Measurements from ENCODE around the gene GALNT12. TPM values are rescaled to one million over a fixed set of nuclear protein-coding genes. Genes with fewer than 3 reads are reported as not detected.

Gene GALNT12
- total and polyA plus RNA-seq, 2 donors: 6.7 to 7.3 TPM

- no peaks in the 10 kb centered on the region for H3K27me3 ChIP-seq (ENCODE audit: control insufficient read depth in 2 of 2, insufficient read depth in 1 of 2, low read length in 1 of 2)
- no peak for DNase-seq (ENCODE audit: low read depth in 6 of 9, low spot score in 9 of 9)
- H3K4me3 ChIP-seq (ENCODE audit: low read length in 2 of 2): no peak overlapping the region
- H3K9me3 ChIP-seq (ENCODE audit: control insufficient read depth in 2 of 2, insufficient read depth in 1 of 2, low read length in 1 of 2): no peaks in the 10 kb centered on the region
- WGBS: 98% methylated on average over 3 of the region's 3 CpGs
- no peaks in the 10 kb centered on the region for H3K4me1 ChIP-seq (ENCODE audit: control insufficient read depth in 2 of 2, insufficient read depth in 2 of 2, low read length in 2 of 2)
- H3K36me3 ChIP-seq (ENCODE audit: control insufficient read depth in 2 of 2, insufficient read depth in 2 of 2, low read length in 1 of 2): no peaks in the 10 kb centered on the region
- no peak overlapping the region for H3K27ac ChIP-seq (ENCODE audit: low read depth in 1 of 2, low read length in 1 of 2)
Observed at GRCh38 chr9:98819231-98819630, 11.8 kb downstream of the GALNT12 start.

GRCh38 chr9:98821831-98822230 is 14.4 kb downstream of the GALNT12 start:
- 98% methylated on average over 2 of the region's 2 CpGs for WGBS
- no peaks in the 10 kb centered on the region for H3K4me1 ChIP-seq (ENCODE audit: control insufficient read depth in 2 of 2, insufficient read depth in 2 of 2, low read length in 2 of 2)
- no peaks in the 10 kb centered on the region for H3K36me3 ChIP-seq (ENCODE audit: control insufficient read depth in 2 of 2, insufficient read depth in 2 of 2, low read length in 1 of 2)
- no peak overlapping the region for H3K4me3 ChIP-seq (ENCODE audit: low read length in 2 of 2)
- H3K9me3 ChIP-seq (ENCODE audit: control insufficient read depth in 2 of 2, insufficient read depth in 1 of 2, low read length in 1 of 2): no peaks in the 10 kb centered on the region
- H3K27ac ChIP-seq (ENCODE audit: low read depth in 1 of 2, low read length in 1 of 2): no peak overlapping the region
- DNase-seq (ENCODE audit: low read depth in 6 of 9, low spot score in 9 of 9): no peak
- no peaks in the 10 kb centered on the region for H3K27me3 ChIP-seq (ENCODE audit: control insufficient read depth in 2 of 2, insufficient read depth in 1 of 2, low read length in 1 of 2)

- no peaks in the 10 kb centered on the region for H3K4me1 ChIP-seq (ENCODE audit: control insufficient read depth in 2 of 2, insufficient read depth in 2 of 2, low read length in 2 of 2)
- no peak for DNase-seq (ENCODE audit: low read depth in 6 of 9, low spot score in 9 of 9)
- WGBS: 94% methylated on average over 6 of the region's 6 CpGs
- no peaks in the 10 kb centered on the region for H3K27me3 ChIP-seq (ENCODE audit: control insufficient read depth in 2 of 2, insufficient read depth in 1 of 2, low read length in 1 of 2)
- no peaks in the 10 kb centered on the region for H3K36me3 ChIP-seq (ENCODE audit: control insufficient read depth in 2 of 2, insufficient read depth in 2 of 2, low read length in 1 of 2)
- H3K9me3 ChIP-seq (ENCODE audit: control insufficient read depth in 2 of 2, insufficient read depth in 1 of 2, low read length in 1 of 2): no peaks in the 10 kb centered on the region
- H3K4me3 ChIP-seq (ENCODE audit: low read length in 2 of 2): no peak overlapping the region
- no peak overlapping the region for H3K27ac ChIP-seq (ENCODE audit: low read depth in 1 of 2, low read length in 1 of 2)
Observed at GRCh38 chr9:98822661-98823060, 15.2 kb downstream of the GALNT12 start.

- Histone ChIP-seq H3K27ac (ENCODE audit: low read depth in 1 of 2, low read length in 1 of 2) (no peak overlapping the region), H3K36me3 (ENCODE audit: control insufficient read depth in 2 of 2, insufficient read depth in 2 of 2, low read length in 1 of 2) (no peaks in the 10 kb centered on the region), H3K9me3 (ENCODE audit: control insufficient read depth in 2 of 2, insufficient read depth in 1 of 2, low read length in 1 of 2) (no peaks in the 10 kb centered on the region), H3K27me3 (ENCODE audit: control insufficient read depth in 2 of 2, insufficient read depth in 1 of 2, low read length in 1 of 2) (no peaks in the 10 kb centered on the region), H3K4me1 (ENCODE audit: control insufficient read depth in 2 of 2, insufficient read depth in 2 of 2, low read length in 2 of 2) (no peaks in the 10 kb centered on the region), H3K4me3 (ENCODE audit: low read length in 2 of 2) (no peak overlapping the region)
- 98% methylated on average over 3 of the region's 3 CpGs for WGBS
- DNase-seq (ENCODE audit: low read depth in 6 of 9, low spot score in 9 of 9): no peak
Observed at GRCh38 chr9:98823666-98824334, 16.3 kb downstream of the GALNT12 start.

- WGBS: 98% methylated on average over 3 of the region's 3 CpGs
- H3K27me3 ChIP-seq (ENCODE audit: control insufficient read depth in 2 of 2, insufficient read depth in 1 of 2, low read length in 1 of 2): no peaks in the 10 kb centered on the region
- no peak overlapping the region for H3K4me3 ChIP-seq (ENCODE audit: low read length in 2 of 2)
- H3K9me3 ChIP-seq (ENCODE audit: control insufficient read depth in 2 of 2, insufficient read depth in 1 of 2, low read length in 1 of 2): no peaks in the 10 kb centered on the region
- no peak for DNase-seq (ENCODE audit: low read depth in 6 of 9, low spot score in 9 of 9)
- H3K36me3 ChIP-seq (ENCODE audit: control insufficient read depth in 2 of 2, insufficient read depth in 2 of 2, low read length in 1 of 2): no peaks in the 10 kb centered on the region
- H3K27ac ChIP-seq (ENCODE audit: low read depth in 1 of 2, low read length in 1 of 2): no peak overlapping the region
- H3K4me1 ChIP-seq (ENCODE audit: control insufficient read depth in 2 of 2, insufficient read depth in 2 of 2, low read length in 2 of 2): no peaks in the 10 kb centered on the region
Observed at GRCh38 chr9:98825414-98825813, 17.9 kb downstream of the GALNT12 start.

GRCh38 chr9:98826716-98827115 is 19.2 kb downstream of the GALNT12 start:
- no peak overlapping the region for H3K4me3 ChIP-seq (ENCODE audit: low read length in 2 of 2)
- H3K9me3 ChIP-seq (ENCODE audit: control insufficient read depth in 2 of 2, insufficient read depth in 1 of 2, low read length in 1 of 2): no peaks in the 10 kb centered on the region
- H3K27me3 ChIP-seq (ENCODE audit: control insufficient read depth in 2 of 2, insufficient read depth in 1 of 2, low read length in 1 of 2): no peaks in the 10 kb centered on the region
- no peaks in the 10 kb centered on the region for H3K36me3 ChIP-seq (ENCODE audit: control insufficient read depth in 2 of 2, insufficient read depth in 2 of 2, low read length in 1 of 2)
- WGBS: 98% methylated on average over 20 of the region's 20 CpGs
- no peaks in the 10 kb centered on the region for H3K4me1 ChIP-seq (ENCODE audit: control insufficient read depth in 2 of 2, insufficient read depth in 2 of 2, low read length in 2 of 2)
- no peak overlapping the region for H3K27ac ChIP-seq (ENCODE audit: low read depth in 1 of 2, low read length in 1 of 2)
- no peak for DNase-seq (ENCODE audit: low read depth in 6 of 9, low spot score in 9 of 9)

- no peaks in the 10 kb centered on the region for H3K36me3 ChIP-seq (ENCODE audit: control insufficient read depth in 2 of 2, insufficient read depth in 2 of 2, low read length in 1 of 2)
- 95% methylated on average over 5 of the region's 5 CpGs for WGBS
- H3K9me3 ChIP-seq (ENCODE audit: control insufficient read depth in 2 of 2, insufficient read depth in 1 of 2, low read length in 1 of 2): no peaks in the 10 kb centered on the region
- H3K27ac ChIP-seq (ENCODE audit: low read depth in 1 of 2, low read length in 1 of 2): no peak overlapping the region
- H3K27me3 ChIP-seq (ENCODE audit: control insufficient read depth in 2 of 2, insufficient read depth in 1 of 2, low read length in 1 of 2): no peaks in the 10 kb centered on the region
- H3K4me1 ChIP-seq (ENCODE audit: control insufficient read depth in 2 of 2, insufficient read depth in 2 of 2, low read length in 2 of 2): no peaks in the 10 kb centered on the region
- H3K4me3 ChIP-seq (ENCODE audit: low read length in 2 of 2): no peak overlapping the region
- DNase-seq (ENCODE audit: low read depth in 6 of 9, low spot score in 9 of 9): no peak
Observed at GRCh38 chr9:98829766-98830165, 22.3 kb downstream of the GALNT12 start.

GRCh38 chr9:98830554-98830953 is 23.1 kb downstream of the GALNT12 start:
- H3K27ac ChIP-seq (ENCODE audit: low read depth in 1 of 2, low read length in 1 of 2): no peak overlapping the region

GRCh38 chr9:98831696-98832095 is 24.2 kb downstream of the GALNT12 start:
- Histone ChIP-seq H3K36me3 (ENCODE audit: control insufficient read depth in 2 of 2, insufficient read depth in 2 of 2, low read length in 1 of 2) (no peaks in the 10 kb centered on the region), H3K4me1 (ENCODE audit: control insufficient read depth in 2 of 2, insufficient read depth in 2 of 2, low read length in 2 of 2) (no peaks in the 10 kb centered on the region), H3K27me3 (ENCODE audit: control insufficient read depth in 2 of 2, insufficient read depth in 1 of 2, low read length in 1 of 2) (no peaks in the 10 kb centered on the region), H3K9me3 (ENCODE audit: control insufficient read depth in 2 of 2, insufficient read depth in 1 of 2, low read length in 1 of 2) (no peaks in the 10 kb centered on the region), H3K4me3 (ENCODE audit: low read length in 2 of 2) (no peak overlapping the region), H3K27ac (ENCODE audit: low read depth in 1 of 2, low read length in 1 of 2) (no peak overlapping the region)
- no peak for DNase-seq (ENCODE audit: low read depth in 6 of 9, low spot score in 9 of 9)
- WGBS: 98% methylated on average over 16 of the region's 16 CpGs

More at GRCh38 chr9:98830554-98830953, 23.1 kb downstream of the GALNT12 start:
- Histone ChIP-seq H3K27me3 (ENCODE audit: control insufficient read depth in 2 of 2, insufficient read depth in 1 of 2, low read length in 1 of 2) (no peaks in the 10 kb centered on the region), H3K36me3 (ENCODE audit: control insufficient read depth in 2 of 2, insufficient read depth in 2 of 2, low read length in 1 of 2) (no peaks in the 10 kb centered on the region), H3K4me1 (ENCODE audit: control insufficient read depth in 2 of 2, insufficient read depth in 2 of 2, low read length in 2 of 2) (no peaks in the 10 kb centered on the region), H3K4me3 (ENCODE audit: low read length in 2 of 2) (no peak overlapping the region), H3K9me3 (ENCODE audit: control insufficient read depth in 2 of 2, insufficient read depth in 1 of 2, low read length in 1 of 2) (no peaks in the 10 kb centered on the region)
- no peak for DNase-seq (ENCODE audit: low read depth in 6 of 9, low spot score in 9 of 9)
- 95% methylated on average over 5 of the region's 5 CpGs for WGBS

GRCh38 chr9:98832768-98833089 is 25.3 kb downstream of the GALNT12 start:
- Histone ChIP-seq H3K36me3 (ENCODE audit: control insufficient read depth in 2 of 2, insufficient read depth in 2 of 2, low read length in 1 of 2) (no peaks in the 10 kb centered on the region), H3K4me1 (ENCODE audit: control insufficient read depth in 2 of 2, insufficient read depth in 2 of 2, low read length in 2 of 2) (no peaks in the 10 kb centered on the region), H3K4me3 (ENCODE audit: low read length in 2 of 2) (no peak overlapping the region), H3K9me3 (ENCODE audit: control insufficient read depth in 2 of 2, insufficient read depth in 1 of 2, low read length in 1 of 2) (no peaks in the 10 kb centered on the region), H3K27me3 (ENCODE audit: control insufficient read depth in 2 of 2, insufficient read depth in 1 of 2, low read length in 1 of 2) (no peaks in the 10 kb centered on the region), H3K27ac (ENCODE audit: low read depth in 1 of 2, low read length in 1 of 2) (no peak overlapping the region)
- no peak for DNase-seq (ENCODE audit: low read depth in 6 of 9, low spot score in 9 of 9)
- WGBS: 97% methylated on average over 1 of the region's 1 CpG

Data from thymus (tissue), 11 donors.